ENCODE results near the gene VEGFB.

DNA sequence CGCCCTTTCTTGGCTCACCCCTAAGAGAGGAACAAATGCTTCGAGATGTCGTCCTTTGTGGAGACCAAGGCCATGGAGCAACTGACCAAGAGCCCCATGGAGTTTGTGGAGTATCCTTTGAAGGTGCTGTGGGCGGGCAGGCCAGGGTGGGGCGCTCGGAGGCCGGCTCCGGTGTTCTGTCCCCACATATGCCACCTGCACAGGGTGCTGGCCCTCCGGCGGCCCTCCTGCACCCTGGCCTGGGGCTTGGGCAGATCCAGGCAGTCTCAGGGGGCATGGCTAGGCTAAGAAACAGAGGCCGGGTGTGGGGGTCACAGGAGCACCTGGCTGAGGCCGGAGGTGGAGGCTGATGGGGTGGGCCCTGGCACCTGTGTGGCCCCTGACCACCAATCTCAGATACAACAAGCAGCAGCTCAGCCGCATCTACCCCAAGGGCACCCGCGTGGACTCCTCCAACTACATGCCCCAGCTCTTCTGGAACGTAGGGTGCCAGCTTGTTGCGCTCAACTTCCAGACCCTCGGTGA lies 27.2 kb downstream of the VEGFB start:
- TF ChIP-seq, protein P1, sequence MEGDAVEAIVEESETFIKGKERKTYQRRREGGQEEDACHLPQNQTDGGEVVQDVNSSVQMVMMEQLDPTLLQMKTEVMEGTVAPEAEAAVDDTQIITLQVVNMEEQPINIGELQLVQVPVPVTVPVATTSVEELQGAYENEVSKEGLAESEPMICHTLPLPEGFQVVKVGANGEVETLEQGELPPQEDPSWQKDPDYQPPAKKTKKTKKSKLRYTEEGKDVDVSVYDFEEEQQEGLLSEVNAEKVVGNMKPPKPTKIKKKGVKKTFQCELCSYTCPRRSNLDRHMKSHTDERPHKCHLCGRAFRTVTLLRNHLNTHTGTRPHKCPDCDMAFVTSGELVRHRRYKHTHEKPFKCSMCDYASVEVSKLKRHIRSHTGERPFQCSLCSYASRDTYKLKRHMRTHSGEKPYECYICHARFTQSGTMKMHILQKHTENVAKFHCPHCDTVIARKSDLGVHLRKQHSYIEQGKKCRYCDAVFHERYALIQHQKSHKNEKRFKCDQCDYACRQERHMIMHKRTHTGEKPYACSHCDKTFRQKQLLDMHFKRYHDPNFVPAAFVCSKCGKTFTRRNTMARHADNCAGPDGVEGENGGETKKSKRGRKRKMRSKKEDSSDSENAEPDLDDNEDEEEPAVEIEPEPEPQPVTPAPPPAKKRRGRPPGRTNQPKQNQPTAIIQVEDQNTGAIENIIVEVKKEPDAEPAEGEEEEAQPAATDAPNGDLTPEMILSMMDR (IDR thresholded peaks at IDR 0.05) = no peak
- TF ChIP-seq EP300 (IDR thresholded peaks at IDR 0.05) (no peak), POLR2AphosphoS5 (IDR thresholded peaks at IDR 0.05) (no peak)
